ENCODE measurements around the gene GAA. TPM values are rescaled to one million over a fixed set of nuclear protein-coding genes. Genes with fewer than 3 reads are reported as not detected.

GAA gene
- 16.5 and 27.9 TPM in 2 replicates for total RNA-seq

DNA sequence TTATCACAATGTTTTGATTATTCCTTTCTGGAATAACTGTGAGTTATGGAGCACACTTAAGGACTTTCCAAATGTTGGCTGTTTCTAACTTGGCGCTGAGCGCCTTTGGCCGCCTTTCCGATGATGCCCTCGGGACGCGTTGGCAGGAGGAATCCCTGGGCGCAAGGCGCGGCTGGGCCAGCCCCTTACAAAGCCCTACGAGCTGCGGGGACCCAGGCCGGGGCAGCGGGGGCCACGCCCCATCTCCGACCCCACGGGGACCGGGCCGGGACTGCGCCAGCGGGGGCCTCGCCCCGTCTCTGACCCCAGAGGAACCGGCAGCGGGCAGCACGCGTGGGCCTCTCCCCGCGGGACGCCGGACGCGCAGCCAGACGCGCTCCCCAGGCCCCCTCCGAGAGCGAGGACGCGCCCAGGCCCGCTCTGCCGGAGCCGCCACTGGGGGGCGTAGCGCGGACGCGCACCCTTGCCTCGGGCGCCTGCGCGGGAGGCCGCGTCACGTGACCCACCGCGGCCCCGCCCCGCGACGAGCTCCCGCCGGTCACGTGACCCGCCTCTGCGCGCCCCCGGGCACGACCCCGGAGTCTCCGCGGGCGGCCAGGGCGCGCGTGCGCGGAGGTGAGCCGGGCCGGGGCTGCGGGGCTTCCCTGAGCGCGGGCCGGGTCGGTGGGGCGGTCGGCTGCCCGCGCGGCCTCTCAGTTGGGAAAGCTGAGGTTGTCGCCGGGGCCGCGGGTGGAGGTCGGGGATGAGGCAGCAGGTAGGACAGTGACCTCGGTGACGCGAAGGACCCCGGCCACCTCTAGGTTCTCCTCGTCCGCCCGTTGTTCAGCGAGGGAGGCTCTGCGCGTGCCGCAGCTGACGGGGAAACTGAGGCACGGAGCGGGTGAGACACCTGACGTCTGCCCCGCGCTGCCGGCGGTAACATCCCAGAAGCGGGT lies at the start of gene GAA:
Gene GAA, plus strand, starts transcription at position 571 of the 935 bp plus-strand sequence. CDS start 3,006 bp downstream, outside the sequence.

DNA sequence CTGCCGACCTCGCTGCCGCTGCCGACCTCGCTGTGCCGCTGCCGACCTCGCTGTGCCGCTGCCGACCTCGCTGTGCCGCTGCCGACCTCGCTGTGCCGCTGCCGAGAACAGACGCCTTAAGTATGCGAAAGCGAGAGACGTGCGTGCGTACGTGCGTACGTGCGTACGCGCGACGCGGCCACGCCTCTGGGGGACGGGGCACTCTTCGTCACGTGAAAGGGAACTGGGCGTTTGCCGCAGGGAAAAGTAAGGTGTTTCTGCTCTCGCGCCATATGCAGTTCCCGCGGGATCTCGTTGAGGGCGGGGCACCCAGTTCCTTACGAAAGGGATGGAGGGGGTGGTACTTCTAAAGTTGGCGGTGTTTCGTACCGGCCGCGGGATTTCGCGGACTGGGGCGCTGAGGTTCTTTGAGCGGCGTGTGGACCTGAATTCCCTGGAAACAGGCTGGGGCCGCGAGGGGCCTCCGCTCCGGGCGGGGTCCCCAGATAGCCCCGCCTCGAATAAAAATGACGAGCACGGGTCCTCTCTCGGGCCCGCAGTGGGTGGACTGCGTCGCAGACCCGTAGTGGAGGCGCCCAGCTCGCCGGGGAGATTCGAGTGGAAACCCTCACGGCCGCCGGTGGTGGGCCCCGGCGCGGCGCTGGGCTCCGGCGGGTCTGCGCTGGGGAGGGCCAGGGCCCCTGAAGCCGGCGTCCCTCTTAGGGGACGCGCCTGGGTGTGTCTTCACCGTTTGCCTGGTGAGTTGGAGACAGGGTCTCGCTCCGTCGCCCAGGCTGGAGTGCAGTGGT lies 45.8 kb downstream of the GAA start, which contains the start of gene EIF4A3:
Gene EIF4A3, minus strand, starts transcription at position 94 of the 788 bp plus-strand sequence. CDS start 167 bp downstream, outside the sequence.

Other genes with a start within 250 kb of the GAA start
- 23.3 and 25.4 TPM in 2 replicates for gene TBC1D16, start 65.7 kb upstream of the GAA start, total RNA-seq
- 2.7 and 2.9 TPM in 2 replicates for gene CCDC40, start 64.9 kb upstream of the GAA start, total RNA-seq
- gene EIF4A3, start 45.5 kb downstream of the GAA start, total RNA-seq: 82.9 and 103 TPM in 2 replicates
- 0.12 TPM in 1 of 2 replicates, not detected in the other for gene CARD14, start 68.4 kb downstream of the GAA start, total RNA-seq
- gene SGSH, start 118.8 kb downstream of the GAA start, total RNA-seq: 16.4 and 22.8 TPM in 2 replicates
- gene SLC26A11, start 118.8 kb downstream of the GAA start, total RNA-seq: 9.6 and 12.9 TPM in 2 replicates
- gene RNF213, start 159.3 kb downstream of the GAA start, total RNA-seq: 107 and 125 TPM in 2 replicates

Measured in aortic smooth muscle cell (primary cell).